ENCODE results near the gene AXIN1. TPM values are rescaled to one million over a fixed set of nuclear protein-coding genes. Genes with fewer than 3 reads are reported as not detected.

Gene AXIN1
- total and polyA plus RNA-seq, 2 of the 8 experiments (the other 6 are each of a cell fraction or from before 2014, with no cell fraction given): 12.5 to 41.9 TPM

DNA sequence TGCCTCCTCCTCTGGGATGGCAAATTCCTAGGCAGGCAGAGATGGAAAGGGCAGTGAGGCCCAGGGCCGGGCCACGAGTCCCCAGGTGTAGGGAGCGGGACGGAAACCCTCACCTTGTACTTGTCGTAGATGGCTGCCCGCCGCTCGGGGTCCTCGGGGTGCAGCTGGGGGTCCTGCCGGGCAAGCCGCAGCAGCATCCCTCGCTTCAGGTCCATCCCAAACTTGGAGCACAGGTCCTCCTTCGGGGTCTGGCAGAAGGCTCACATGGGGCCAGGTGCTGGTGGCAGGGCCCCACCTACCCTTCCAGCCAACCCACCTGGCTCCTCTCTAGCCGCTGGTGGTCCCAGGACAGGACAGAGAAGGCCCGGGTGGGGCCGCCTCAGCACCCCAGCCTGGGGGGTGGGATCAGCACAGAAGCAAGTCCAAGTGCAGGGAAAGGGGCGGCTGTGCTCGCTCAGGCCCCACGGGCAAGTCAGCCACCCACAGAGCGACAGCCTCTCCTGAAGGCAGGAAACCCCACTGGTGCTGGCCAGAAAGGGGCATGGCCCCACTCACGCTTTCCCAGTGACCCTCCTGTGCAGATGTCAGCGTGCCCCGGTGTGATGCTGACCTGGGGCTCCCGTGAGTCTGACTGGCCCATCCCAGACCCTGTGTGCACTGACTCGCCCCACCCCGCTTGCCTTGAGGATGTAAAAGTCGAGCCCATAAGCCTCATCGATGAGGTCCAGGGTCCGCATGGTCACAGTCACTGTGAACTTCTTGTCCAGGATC, 16.1 kb upstream of the AXIN1 start (continued):
- TF ChIP-seq, protein P1, sequence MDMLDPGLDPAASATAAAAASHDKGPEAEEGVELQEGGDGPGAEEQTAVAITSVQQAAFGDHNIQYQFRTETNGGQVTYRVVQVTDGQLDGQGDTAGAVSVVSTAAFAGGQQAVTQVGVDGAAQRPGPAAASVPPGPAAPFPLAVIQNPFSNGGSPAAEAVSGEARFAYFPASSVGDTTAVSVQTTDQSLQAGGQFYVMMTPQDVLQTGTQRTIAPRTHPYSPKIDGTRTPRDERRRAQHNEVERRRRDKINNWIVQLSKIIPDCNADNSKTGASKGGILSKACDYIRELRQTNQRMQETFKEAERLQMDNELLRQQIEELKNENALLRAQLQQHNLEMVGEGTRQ (IDR thresholded peaks at IDR 0.05; ENCODE audit: low read length): no peak
- TF ChIP-seq PHF8 (conservative IDR thresholded peaks at IDR 0.05; ENCODE audit: low read depth, low read length): no peak
